ENCODE data around the gene DIAPH2.

DNA sequence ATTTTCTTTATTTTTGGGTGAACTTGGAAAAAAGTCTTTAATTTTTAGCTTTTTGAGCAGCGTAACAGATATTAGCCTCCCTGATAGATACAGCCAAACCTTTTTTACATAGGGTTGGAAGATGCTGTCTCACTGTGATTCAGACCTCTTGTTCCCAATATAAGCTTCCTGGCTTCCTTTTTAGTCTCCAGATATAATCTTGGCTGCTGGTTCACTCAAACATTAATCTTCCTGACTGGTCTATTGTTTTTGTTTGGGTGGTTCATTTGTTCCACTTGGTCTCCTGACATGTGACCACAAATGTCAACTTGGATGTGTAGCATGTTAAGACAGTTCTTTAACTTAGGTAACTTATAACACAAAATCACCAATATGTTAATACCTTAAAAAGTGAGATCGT, 222.1 kb downstream of the DIAPH2 start:
- TF ChIP-seq CTCF (tag by site-specific recombination; IDR thresholded peaks at IDR 0.05) (no peak), ZNF555 (tag by site-specific recombination; conservative IDR thresholded peaks at IDR 0.05) (no peak), TRIM28 (IDR thresholded peaks at IDR 0.05; ENCODE audit: borderline replicate concordance, low read length) (no peak), ZFP3 (tag by site-specific recombination; IDR thresholded peaks at IDR 0.05; ENCODE audit: low read depth) (no peak), ZNF114 (tag by site-specific recombination; IDR thresholded peaks at IDR 0.05) (no peak), KLF9 (tag by site-specific recombination; IDR thresholded peaks at IDR 0.05; ENCODE audit: low read depth) (no peak), KLF16 (tag by site-specific recombination; IDR thresholded peaks at IDR 0.05) (no peak)
- TF ChIP-seq, protein P1, sequence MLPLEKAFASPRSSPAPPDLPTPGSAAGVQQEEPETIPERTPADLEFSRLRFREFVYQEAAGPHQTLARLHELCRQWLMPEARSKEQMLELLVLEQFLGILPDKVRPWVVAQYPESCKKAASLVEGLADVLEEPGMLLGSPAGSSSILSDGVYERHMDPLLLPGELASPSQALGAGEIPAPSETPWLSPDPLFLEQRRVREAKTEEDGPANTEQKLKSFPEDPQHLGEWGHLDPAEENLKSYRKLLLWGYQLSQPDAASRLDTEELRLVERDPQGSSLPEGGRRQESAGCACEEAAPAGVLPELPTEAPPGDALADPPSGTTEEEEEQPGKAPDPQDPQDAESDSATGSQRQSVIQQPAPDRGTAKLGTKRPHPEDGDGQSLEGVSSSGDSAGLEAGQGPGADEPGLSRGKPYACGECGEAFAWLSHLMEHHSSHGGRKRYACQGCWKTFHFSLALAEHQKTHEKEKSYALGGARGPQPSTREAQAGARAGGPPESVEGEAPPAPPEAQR (tag by site-specific recombination; IDR thresholded peaks at IDR 0.05) = no peak
- TF ChIP-seq, protein P2, sequence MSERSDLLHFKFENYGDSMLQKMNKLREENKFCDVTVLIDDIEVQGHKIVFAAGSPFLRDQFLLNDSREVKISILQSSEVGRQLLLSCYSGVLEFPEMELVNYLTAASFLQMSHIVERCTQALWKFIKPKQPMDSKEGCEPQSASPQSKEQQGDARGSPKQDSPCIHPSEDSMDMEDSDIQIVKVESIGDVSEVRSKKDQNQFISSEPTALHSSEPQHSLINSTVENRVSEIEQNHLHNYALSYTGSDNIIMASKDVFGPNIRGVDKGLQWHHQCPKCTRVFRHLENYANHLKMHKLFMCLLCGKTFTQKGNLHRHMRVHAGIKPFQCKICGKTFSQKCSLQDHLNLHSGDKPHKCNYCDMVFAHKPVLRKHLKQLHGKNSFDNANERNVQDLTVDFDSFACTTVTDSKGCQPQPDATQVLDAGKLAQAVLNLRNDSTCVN (tag by site-specific recombination; optimal IDR thresholded peaks at IDR 0.05) = no peak

Measured in HEK293 (cell line).